ENCODE data around the gene SPAG7.

GRCh38 chr17:4982305-4982704 lies 14.7 kb upstream of the SPAG7 start:
- TF ChIP-seq CTCF (conservative IDR thresholded peaks at IDR 0.05) (no peak), ZFX (IDR thresholded peaks at IDR 0.05) (no peak)
